ENCODE data around the gene HACD1. TPM values are rescaled to one million over a fixed set of nuclear protein-coding genes. Genes with fewer than 3 reads are reported as not detected.

HACD1 gene
- total and polyA plus RNA-seq, 2 donors (not counting 3 experiments of a cell fraction or from before 2014, with no cell fraction given) = 17.4 to 25.2 TPM

GRCh38 chr10:17622061-17622460 is 4.9 kb upstream of the HACD1 start:
- ChIA-PET POLR2A (no interaction called here), CTCF (interaction anchor here (1.1 to 1.2 kb wide), 2 partner anchors 12 to 251 kb away, joined by 3 read pairs; no protein-coding TSS in a partner anchor)
- Histone ChIP-seq H3K4me3 (replicated peaks in 1 of 3; ENCODE audit: insufficient read depth in 1 of 3, low read depth in 1 of 3, low read length in 3 of 3) (no peak overlapping the region), H3K4me1 (ENCODE audit: control insufficient read depth, extremely low read depth, insufficient read depth, low read length) (no peaks in the 10 kb centered on the region), H2AFZ (ENCODE audit: low read depth, low read length) (no peak overlapping the region), H3K9me1 (replicated peaks; ENCODE audit: control insufficient read depth, extremely low read depth, insufficient read depth, low read length) (no peaks in the 10 kb centered on the region), H3K4me2 (ENCODE audit: insufficient read depth, low read length) (no peak overlapping the region), H3K36me3 (ENCODE audit: control insufficient read depth in 2 of 2, extremely low read depth in 1 of 2, insufficient read depth in 2 of 2, low read length in 2 of 2) (no peaks in the 10 kb centered on the region), H3K27ac (ENCODE audit: insufficient read depth, low read depth, low read length) (no peak overlapping the region), H4K20me1 (replicated peaks; ENCODE audit: control insufficient read depth, extremely low read depth, insufficient read depth, low read length) (no peaks in the 10 kb centered on the region), H3K27me3 (ENCODE audit: control insufficient read depth in 2 of 2, insufficient read depth in 2 of 2, low read length in 2 of 2) (peaks cover 9 to 27% of the 10 kb centered on the region in 2 experiments), H3K9me3 (replicated peaks; ENCODE audit: control insufficient read depth, insufficient read depth, low read length) (no peaks in the 10 kb centered on the region), H3K79me2 (ENCODE audit: control insufficient read depth, insufficient read depth, low read length) (no peaks in the 10 kb centered on the region), H3K9ac (replicated peaks; ENCODE audit: extremely low read depth, insufficient read depth, low read length) (no peak overlapping the region)
- BruUV-seq (replicated peaks) = no TSS peak
- TF ChIP-seq POLR2A (IDR thresholded peaks at IDR 0.05; ENCODE audit: low read depth, low read length) (no peak), FOS (IDR thresholded peaks at IDR 0.05; ENCODE audit: borderline replicate concordance, insufficient read depth, low read length) (no peak), JUN (IDR thresholded peaks at IDR 0.05; ENCODE audit: borderline replicate concordance, insufficient read depth, insufficient read length, low read depth) (no peak), CTCF (IDR thresholded peaks at IDR 0.05; ENCODE audit: extremely low read depth in 1 of 2, insufficient read depth in 1 of 2, low read depth in 1 of 2, low read length in 2 of 2) (no peak), POLR2AphosphoS5 (IDR thresholded peaks at IDR 0.05; ENCODE audit: insufficient read depth, low read depth, low read length) (no peak), MAX (IDR thresholded peaks at IDR 0.05; ENCODE audit: insufficient read depth, insufficient read length) (no peak), MYC (IDR thresholded peaks at IDR 0.05; ENCODE audit: low read depth, low read length) (no peak), EZH2 (IDR thresholded peaks at IDR 0.05; ENCODE audit: borderline replicate concordance, low read depth, low read length, severe bottlenecking) (no peak), GATA2 (IDR thresholded peaks at IDR 0.05; ENCODE audit: insufficient read depth, insufficient read length, low read depth, low read length) (no peak)
- DNase-seq (ENCODE audit: low read depth, low spot score) = no peak
- no peak for FAIRE-seq
- intact Hi-C loops (cut with micrococcal nuclease) = no loop called here
- dilution Hi-C loops (cut with MboI; ENCODE audit: extremely low pct_ligation_motif_present, low sequenced_read_pairs) = no loop called here

All from endothelial cell of umbilical vein (primary cell).